K562 (cell line): ENCODE data around the gene PDPK1. TPM values are rescaled to one million over a fixed set of nuclear protein-coding genes. Genes with fewer than 3 reads are reported as not detected.

ENCODE experiments used
- BRF1 ChIP-seq: IDR thresholded peaks from 3 replicates; pipeline ENCODE4 v1.6.1; 2011; ENCODE audit warnings: borderline replicate concordance, mild to moderate bottlenecking; ENCODE audit not compliant: insufficient read length; ENCODE audit errors: extremely low read depth
- CAMTA2 ChIP-seq: fragments of 250-450 bp; sonication (Bioruptor Pico); conservative IDR thresholded peaks from 2 replicates; pipeline ENCODE4 v1.5.1; 2022
- CBFA2T2 ChIP-seq: fragments of 450-650 bp; conservative IDR thresholded peaks from 2 replicates; pipeline ENCODE4 v1.6.1; 2017; ENCODE audit warnings: mild to moderate bottlenecking
- CTCFL ChIP-seq: IDR thresholded peaks from 2 replicates; pipeline ENCODE4 v1.6.1; 2011; ENCODE audit warnings: borderline replicate concordance, low read depth, mild to moderate bottlenecking, moderate library complexity, low read length; ENCODE audit not compliant: insufficient read depth, poor library complexity, severe bottlenecking
- CUX1 ChIP-seq: fragments of 200-800 bp; sonication (Bioruptor generic); IDR thresholded peaks from 2 replicates; pipeline ENCODE4 v1.6.1; 2016; ENCODE audit warnings: missing genetic modification characterization, missing compliant biosample characterization
- GABPA ChIP-seq: fragments of 200-800 bp; sonication (Bioruptor generic); conservative IDR thresholded peaks from 2 replicates; pipeline ENCODE4 v1.6.1; 2016; ENCODE audit warnings: low read depth, missing genetic modification characterization, missing compliant biosample characterization
- MYNN ChIP-seq, 2 experiments: sonication (generic); formaldehyde crosslinking in 1 of 2; IDR thresholded peaks; 2 replicates each; pipeline versions ENCODE4 v1.5.0 to v1.6.1; 2016 to 2020; ENCODE audit warnings: antibody characterized with exemption in 1 of 2, missing genetic modification reagents in 1 of 2
- NFXL1 ChIP-seq: fragments of 450-650 bp; formaldehyde crosslinking; IDR thresholded peaks from 2 replicates; pipeline ENCODE4 v1.4.0; 2021; ENCODE audit warnings: mild to moderate bottlenecking
- OTX1 ChIP-seq: fragments of 450-650 bp; formaldehyde crosslinking; IDR thresholded peaks from 2 replicates; pipeline ENCODE4 v1.4.0; 2022; ENCODE audit warnings: mild to moderate bottlenecking
- PHF8 ChIP-seq: fragments of 200-600 bp; sonication (generic); IDR thresholded peaks from 2 replicates; pipeline ENCODE4 v1.6.1; 2012; ENCODE audit warnings: mixed run types, mild to moderate bottlenecking, inconsistent platforms, low read length, moderate library complexity, borderline replicate concordance
- SIN3A ChIP-seq, 2 experiments: fragments of 150-350 bp in 1 of 2; IDR thresholded peaks; 2 replicates each; pipeline ENCODE4 v1.6.1; 2011 to 2016; ENCODE audit warnings: borderline replicate concordance in 2 of 2, low read depth in 2 of 2, low read length in 2 of 2, mild to moderate bottlenecking in 2 of 2, moderate library complexity in 2 of 2; ENCODE audit not compliant: control insufficient read depth in 1 of 2
- TEAD2 ChIP-seq: fragments of 450-650 bp; IDR thresholded peaks from 2 replicates; pipeline ENCODE4 v1.6.1; 2016; ENCODE audit warnings: missing genetic modification characterization, control low read depth, missing compliant biosample characterization
- USF1 ChIP-seq: sonication (generic); formaldehyde crosslinking; IDR thresholded peaks from 2 replicates; pipeline ENCODE4 v1.9.0; 2022; ENCODE audit warnings: mild to moderate bottlenecking, missing genetic modification reagents
- ZNF184 ChIP-seq: sonication (generic); formaldehyde crosslinking; IDR thresholded peaks from 2 replicates; pipeline ENCODE4 v1.5.0; 2020; ENCODE audit warnings: missing genetic modification reagents
- ZNF699 ChIP-seq: fragments of 250-450 bp; sonication (Bioruptor Pico); IDR thresholded peaks from 2 replicates; pipeline ENCODE4 v1.8.0; 2021; ENCODE audit warnings: mild to moderate bottlenecking, moderate library complexity; ENCODE audit not compliant: insufficient replicate concordance
- polyA plus RNA-seq, 8 experiments: library from polyadenylated mRNA; depleted of rRNA in 4 of 8; stranded (reverse) in 5 of 8; unstranded in 3 of 8; fragments of >200 nt; fragmentation: Nextera tagmentation in 2 of 8; fragmentation: Illumina TruSeq in 1 of 8; extraction: Ambion mirVana in 2 of 8; extraction: Trizol in 1 of 8; gene quantifications; 2 replicates each; pipeline versions ENCODE4 v1.2.1 to v1.2.3, GENCODE V29; 2011 to 2014; ENCODE audit warnings: inconsistent platforms in 1 of 8, missing spikeins in 1 of 8
- total RNA-seq, 7 experiments: library from RNA; depleted of rRNA in 6 of 7; stranded (reverse); fragments of >200 nt in 6 of 7; fragmentation: Illumina TruSeq in 2 of 7; extraction: Trizol in 2 of 7; gene quantifications; 2 replicates each; pipeline versions ENCODE4 v1.2.1 to v1.2.3, GENCODE V29; 2011 to 2021; ENCODE audit warnings: low replicate concordance in 1 of 7
- TF ChIP-seq, protein P1 (sequence below): sonication (generic); formaldehyde crosslinking; IDR thresholded peaks from 2 replicates; pipeline ENCODE4 v1.8.0; 2022; ENCODE audit warnings: mild to moderate bottlenecking, missing genetic modification reagents

Gene PDPK1
- total and polyA plus RNA-seq, 9 of the 15 experiments (the other 6 are each of a cell fraction or from before 2014, with no cell fraction given), result 4.0 to 37.2 (median 18.7) TPM

DNA sequence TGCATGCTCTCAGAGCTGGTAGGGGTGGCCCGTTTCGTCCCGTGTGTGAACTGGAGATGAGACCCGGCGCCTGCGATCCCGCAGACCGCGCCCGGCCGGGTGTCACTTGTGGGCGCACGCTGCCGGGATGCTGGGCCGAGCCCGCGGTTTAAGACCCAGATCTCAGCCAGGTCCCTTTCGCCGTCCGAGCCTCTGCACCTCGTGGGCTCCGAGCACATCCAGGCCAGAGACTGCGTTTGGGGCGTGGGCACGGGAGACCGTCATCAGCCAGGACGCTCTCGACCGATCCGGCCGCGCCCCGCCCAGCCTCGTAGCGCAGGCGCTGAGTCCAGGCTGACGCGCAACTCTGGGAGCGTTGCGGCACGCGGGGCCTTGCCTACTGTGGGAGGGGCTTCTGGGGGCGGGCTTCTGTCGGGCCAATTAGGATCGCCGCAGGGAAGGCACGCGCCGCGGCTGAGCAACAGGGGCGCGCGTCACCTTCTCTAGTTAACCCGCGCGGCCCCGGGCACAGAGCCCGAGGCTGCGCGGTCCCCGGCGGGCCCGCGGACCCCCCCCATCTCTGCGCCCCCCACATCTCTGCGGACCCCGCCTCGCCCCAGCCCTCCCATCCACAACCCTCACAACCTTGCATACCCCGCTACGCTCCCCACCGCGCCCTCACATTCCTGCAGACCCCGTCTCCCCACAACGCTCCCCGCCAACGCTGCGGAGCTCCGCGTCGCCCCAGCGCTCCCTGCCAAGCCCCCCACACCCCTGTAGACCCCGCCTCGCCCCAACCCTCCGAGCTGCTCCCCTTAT is 5.9 kb upstream of the PDPK1 start (continued):
- TF ChIP-seq NFXL1 (CRISPR knock-in tag), result no peak
- TF ChIP-seq MYNN (IDR thresholded peaks at IDR 0.05), result peak; percentile 25; the same call in 1 of the 2 replicates
- TF ChIP-seq MYNN (CRISPR knock-in tag; IDR thresholded peaks at IDR 0.05), result no peak
- TF ChIP-seq PHF8, result peak; percentile 54; the same call in 1 of the 2 replicates
- TF ChIP-seq SIN3A (IDR thresholded peaks at IDR 0.05; ENCODE audit: borderline replicate concordance in 2 of 2, control insufficient read depth in 1 of 2, low read depth in 2 of 2, low read length in 2 of 2), result peak in 1 of 2 experiments; percentile 69; a peak in 1 of 4 replicates
- TF ChIP-seq CAMTA2 (CRISPR knock-in tag), result no peak
- peak; percentile 87 for TF ChIP-seq USF1 (CRISPR knock-in tag)
- TF ChIP-seq ZNF184 (CRISPR knock-in tag), result no peak
- no peak for TF ChIP-seq CTCFL
- TF ChIP-seq BRF1, result no peak
- no peak for TF ChIP-seq GABPA (tag)
- no peak for TF ChIP-seq ZNF699 (CRISPR knock-in tag)
- TF ChIP-seq, protein P1, sequence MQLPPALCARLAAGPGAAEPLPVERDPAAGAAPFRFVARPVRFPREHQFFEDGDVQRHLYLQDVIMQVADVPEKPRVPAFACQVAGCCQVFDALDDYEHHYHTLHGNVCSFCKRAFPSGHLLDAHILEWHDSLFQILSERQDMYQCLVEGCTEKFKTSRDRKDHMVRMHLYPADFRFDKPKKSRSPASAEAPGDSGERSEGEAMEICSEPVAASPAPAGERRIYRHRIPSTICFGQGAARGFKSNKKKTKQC (CRISPR knock-in tag), result 0 out of 2 replicates have a peak, but pooled peaks have one; percentile 63
- TF ChIP-seq OTX1, result no peak
- no peak for TF ChIP-seq CUX1
- no peak for TF ChIP-seq CBFA2T2
- no peak for TF ChIP-seq TEAD2
